ENCODE measurements around the gene F10.

F10 gene
- long read RNA-seq = 0 reads

GRCh38 chr13:113122550-113123225 is at the start of gene F10:
Gene F10, plus strand, starts transcription at chr13:113122799. Its CDS starts 57 bp downstream, at chr13:113122856.
- no peak for DNase-seq (ENCODE audit: low read depth in 1 of 2, low spot score in 1 of 2)
- Histone ChIP-seq H3K4me3 (replicated peaks; ENCODE audit: insufficient read depth, low read length) (no peak within 1 kb of the TSS), H3K27ac (replicated peaks) (no peak within 1 kb of the TSS), H3K27me3 (ENCODE audit: insufficient read depth, poor library complexity, severe bottlenecking) (peaks cover 6% of the 10 kb centered on the region)
- no peak for TF ChIP-seq POLR2AphosphoS5 (IDR thresholded peaks at IDR 0.05; ENCODE audit: low read depth)
- no peak for TF ChIP-seq CTCF (IDR thresholded peaks at IDR 0.05; ENCODE audit: insufficient read depth, low read length)
- no peak for TF ChIP-seq GABPA (IDR thresholded peaks at IDR 0.05; ENCODE audit: low read depth)
- TF ChIP-seq SPI1 (IDR thresholded peaks at IDR 0.05; ENCODE audit: borderline replicate concordance, low read depth) = no peak
- no peak for TF ChIP-seq REST (IDR thresholded peaks at IDR 0.05; ENCODE audit: insufficient replicate concordance, low read depth)

- Histone ChIP-seq H3K27me3 (ENCODE audit: insufficient read depth, poor library complexity, severe bottlenecking) (peaks cover 4% of the 10 kb centered on the region), H3K27ac (replicated peaks) (no peak overlapping the region), H3K4me3 (replicated peaks; ENCODE audit: insufficient read depth, low read length) (no peak overlapping the region)
- no peak for DNase-seq (ENCODE audit: low read depth in 1 of 2, low spot score in 1 of 2)
- TF ChIP-seq CTCF (IDR thresholded peaks at IDR 0.05; ENCODE audit: insufficient read depth, low read length) (no peak), GABPA (IDR thresholded peaks at IDR 0.05; ENCODE audit: low read depth) (no peak), SPI1 (IDR thresholded peaks at IDR 0.05; ENCODE audit: borderline replicate concordance, low read depth) (no peak)
Measured at GRCh38 chr13:113073942-113074341, 48.7 kb upstream of the F10 start.

- Histone ChIP-seq H3K27ac (replicated peaks) (no peak overlapping the region), H3K4me3 (replicated peaks; ENCODE audit: insufficient read depth, low read length) (no peak overlapping the region), H3K27me3 (ENCODE audit: insufficient read depth, poor library complexity, severe bottlenecking) (peaks cover 4% of the 10 kb centered on the region)
- DNase-seq (ENCODE audit: low read depth in 1 of 2, low spot score in 1 of 2) = no peak
- TF ChIP-seq SPI1 (IDR thresholded peaks at IDR 0.05; ENCODE audit: borderline replicate concordance, low read depth) = no peak
- no peak for TF ChIP-seq POLR2AphosphoS5 (IDR thresholded peaks at IDR 0.05; ENCODE audit: low read depth)
- TF ChIP-seq GABPA (IDR thresholded peaks at IDR 0.05; ENCODE audit: low read depth) = no peak
- no peak for TF ChIP-seq CTCF (IDR thresholded peaks at IDR 0.05; ENCODE audit: insufficient read depth, low read length)
- TF ChIP-seq REST (IDR thresholded peaks at IDR 0.05; ENCODE audit: insufficient replicate concordance, low read depth) = no peak
Measured at GRCh38 chr13:113074401-113074800, 48.2 kb upstream of the F10 start.

- H3K27ac ChIP-seq (replicated peaks) = no peak overlapping the region
- TF ChIP-seq REST (IDR thresholded peaks at IDR 0.05; ENCODE audit: insufficient replicate concordance, low read depth) = no peak
- no peak for TF ChIP-seq CTCF (IDR thresholded peaks at IDR 0.05; ENCODE audit: insufficient read depth, low read length)
- no peak for TF ChIP-seq SPI1 (IDR thresholded peaks at IDR 0.05; ENCODE audit: borderline replicate concordance, low read depth)
- TF ChIP-seq GABPA (IDR thresholded peaks at IDR 0.05; ENCODE audit: low read depth) = no peak
- TF ChIP-seq POLR2AphosphoS5 (IDR thresholded peaks at IDR 0.05; ENCODE audit: low read depth) = no peak
- no peak overlapping the region for H3K4me3 ChIP-seq (replicated peaks; ENCODE audit: insufficient read depth, low read length)
- no peak for DNase-seq (ENCODE audit: low read depth in 1 of 2, low spot score in 1 of 2)
- H3K27me3 ChIP-seq (ENCODE audit: insufficient read depth, poor library complexity, severe bottlenecking) = peaks cover 4% of the 10 kb centered on the region
Measured at GRCh38 chr13:113074876-113075275, 47.7 kb upstream of the F10 start.
